Gastroesophageal sphincter (tissue), 3 donors: Measurements from ENCODE around the gene ZNF821.

Experiments
- CTCF ChIP-seq, 4 experiments: fragments of 200-600 bp in 2 of 4; fragments of 450-650 bp in 2 of 4; sonication (generic) in 1 of 4; IDR thresholded peaks; one replicate each; pipeline ENCODE4 v1.5.1; 2017 to 2019; ENCODE audit warnings: antibody characterized with exemption in 4 of 4, mild to moderate bottlenecking in 2 of 4, moderate library complexity in 2 of 4
- POLR2A ChIP-seq, 2 donors: fragments of 450-650 bp; IDR thresholded peaks; one replicate each; pipeline ENCODE4 v1.6.1; 2017; ENCODE audit warnings: antibody characterized with exemption in 2 of 2, mild to moderate bottlenecking in 2 of 2, moderate library complexity in 1 of 2
- POLR2AphosphoS5 ChIP-seq: sonication (generic); formaldehyde crosslinking; IDR thresholded peaks from one replicate; pipeline ENCODE4 v1.6.1; 2017; ENCODE audit warnings: antibody characterized with exemption

DNA sequence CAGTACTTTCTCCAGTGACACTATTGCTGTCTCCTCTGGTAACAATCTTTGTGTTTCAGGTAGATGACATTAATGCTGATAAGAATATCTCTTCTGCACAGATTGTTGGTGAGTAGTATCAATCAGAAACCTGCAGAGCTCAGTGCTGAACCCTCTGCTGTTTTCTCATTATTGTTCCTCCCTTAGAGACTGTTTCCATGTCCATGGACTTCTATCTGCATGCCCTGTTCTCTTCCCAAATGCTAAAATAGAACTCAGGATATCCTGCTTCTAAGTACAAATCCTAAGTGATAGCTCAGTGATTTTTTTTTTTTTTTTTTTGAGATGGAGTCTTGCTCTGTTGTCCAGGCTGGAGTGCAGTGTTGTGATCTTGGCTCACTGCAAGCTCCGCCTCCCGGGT, 40.7 kb upstream of the ZNF821 start:
- TF ChIP-seq POLR2A (IDR thresholded peaks at IDR 0.05) (no peak), CTCF (IDR thresholded peaks at IDR 0.05) (no peak), POLR2AphosphoS5 (no peak)
